Nucleus accumbens (tissue), 56 donors: Measurements from ENCODE around the gene LGR6.

Experiments
- DNase-seq, 56 donors: peaks; one replicate each; lab custom pipeline; 2025; lab: John Stamatoyannopoulos, UW

LGR6 gene

GRCh38 chr1:202215472-202216130 is 22.0 kb downstream of the LGR6 start:
- DNase-seq = no peak

- DNase-seq = peak in 10 of 56 donors; percentile 8 to 51 (median 26)
Measured at GRCh38 chr1:202216691-202217090, 23.1 kb downstream of the LGR6 start.

GRCh38 chr1:202217516-202217915 is 23.9 kb downstream of the LGR6 start:
- no peak for DNase-seq

GRCh38 chr1:202217951-202218350 is 24.4 kb downstream of the LGR6 start:
- peak in 5 of 56 donors; percentile 11 to 43 (median 13) for DNase-seq

- DNase-seq = no peak
Measured at GRCh38 chr1:202220733-202221132, 27.1 kb downstream of the LGR6 start.

GRCh38 chr1:202221911-202222909 is 28.6 kb downstream of the LGR6 start:
- DNase-seq = peak in 1 of 56 donors; percentile 1

GRCh38 chr1:202223121-202223860 is 29.7 kb downstream of the LGR6 start:
- no peak for DNase-seq

- no peak for DNase-seq
Measured at GRCh38 chr1:202224453-202224852, 30.9 kb downstream of the LGR6 start.

- no peak for DNase-seq
Measured at GRCh38 chr1:202225131-202225530, 31.5 kb downstream of the LGR6 start.

- no peak for DNase-seq
Measured at GRCh38 chr1:202227053-202227672, 33.6 kb downstream of the LGR6 start.

- DNase-seq = no peak
Measured at GRCh38 chr1:202227997-202228401, 34.4 kb downstream of the LGR6 start.

GRCh38 chr1:202228484-202229122 is 35.0 kb downstream of the LGR6 start:
- DNase-seq = no peak

- no peak for DNase-seq
Measured at GRCh38 chr1:202229376-202229775, 35.8 kb downstream of the LGR6 start.

- no peak for DNase-seq
Measured at GRCh38 chr1:202230061-202230938, 36.7 kb downstream of the LGR6 start.

GRCh38 chr1:202230939-202231645 is 37.5 kb downstream of the LGR6 start:
- DNase-seq = no peak

- DNase-seq = no peak
Measured at GRCh38 chr1:202233171-202233570, 39.6 kb downstream of the LGR6 start.

- DNase-seq = no peak
Measured at GRCh38 chr1:202233804-202234203, 40.2 kb downstream of the LGR6 start.

GRCh38 chr1:202234331-202235002 is 40.9 kb downstream of the LGR6 start:
- no peak for DNase-seq
